Measurements from ENCODE around the gene RABGAP1L.
A peak's percentile ranks its signal among the peaks of the same experiment; 100 is the strongest.

RABGAP1L gene

DNA sequence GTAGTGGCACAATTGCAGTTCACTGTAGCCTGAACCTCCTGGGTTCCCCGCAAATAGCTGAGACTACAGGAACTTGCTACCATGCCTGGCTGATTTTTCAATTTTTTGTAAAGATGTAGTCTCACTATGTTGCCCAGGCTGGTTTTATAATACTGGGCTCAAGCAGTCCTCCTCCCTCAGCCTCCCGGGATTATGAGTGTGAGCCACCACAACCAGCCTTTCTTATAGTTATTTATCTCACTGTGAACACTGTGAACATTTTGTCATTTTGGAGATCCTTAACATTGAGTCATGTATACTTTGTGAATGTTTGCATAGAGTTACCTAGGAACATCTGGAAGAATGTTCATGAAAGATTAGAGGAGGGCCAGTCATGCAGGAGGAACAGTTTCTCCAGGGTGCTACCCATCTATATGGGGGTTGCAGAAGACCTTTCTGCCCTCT is 713.3 kb downstream of the RABGAP1L start:
- no peak overlapping the region for H3K27ac ChIP-seq
- no peak for TF ChIP-seq ZFX (IDR thresholded peaks at IDR 0.05)
- TF ChIP-seq, protein P1, sequence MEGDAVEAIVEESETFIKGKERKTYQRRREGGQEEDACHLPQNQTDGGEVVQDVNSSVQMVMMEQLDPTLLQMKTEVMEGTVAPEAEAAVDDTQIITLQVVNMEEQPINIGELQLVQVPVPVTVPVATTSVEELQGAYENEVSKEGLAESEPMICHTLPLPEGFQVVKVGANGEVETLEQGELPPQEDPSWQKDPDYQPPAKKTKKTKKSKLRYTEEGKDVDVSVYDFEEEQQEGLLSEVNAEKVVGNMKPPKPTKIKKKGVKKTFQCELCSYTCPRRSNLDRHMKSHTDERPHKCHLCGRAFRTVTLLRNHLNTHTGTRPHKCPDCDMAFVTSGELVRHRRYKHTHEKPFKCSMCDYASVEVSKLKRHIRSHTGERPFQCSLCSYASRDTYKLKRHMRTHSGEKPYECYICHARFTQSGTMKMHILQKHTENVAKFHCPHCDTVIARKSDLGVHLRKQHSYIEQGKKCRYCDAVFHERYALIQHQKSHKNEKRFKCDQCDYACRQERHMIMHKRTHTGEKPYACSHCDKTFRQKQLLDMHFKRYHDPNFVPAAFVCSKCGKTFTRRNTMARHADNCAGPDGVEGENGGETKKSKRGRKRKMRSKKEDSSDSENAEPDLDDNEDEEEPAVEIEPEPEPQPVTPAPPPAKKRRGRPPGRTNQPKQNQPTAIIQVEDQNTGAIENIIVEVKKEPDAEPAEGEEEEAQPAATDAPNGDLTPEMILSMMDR (conservative IDR thresholded peaks at IDR 0.05) = no peak

DNA sequence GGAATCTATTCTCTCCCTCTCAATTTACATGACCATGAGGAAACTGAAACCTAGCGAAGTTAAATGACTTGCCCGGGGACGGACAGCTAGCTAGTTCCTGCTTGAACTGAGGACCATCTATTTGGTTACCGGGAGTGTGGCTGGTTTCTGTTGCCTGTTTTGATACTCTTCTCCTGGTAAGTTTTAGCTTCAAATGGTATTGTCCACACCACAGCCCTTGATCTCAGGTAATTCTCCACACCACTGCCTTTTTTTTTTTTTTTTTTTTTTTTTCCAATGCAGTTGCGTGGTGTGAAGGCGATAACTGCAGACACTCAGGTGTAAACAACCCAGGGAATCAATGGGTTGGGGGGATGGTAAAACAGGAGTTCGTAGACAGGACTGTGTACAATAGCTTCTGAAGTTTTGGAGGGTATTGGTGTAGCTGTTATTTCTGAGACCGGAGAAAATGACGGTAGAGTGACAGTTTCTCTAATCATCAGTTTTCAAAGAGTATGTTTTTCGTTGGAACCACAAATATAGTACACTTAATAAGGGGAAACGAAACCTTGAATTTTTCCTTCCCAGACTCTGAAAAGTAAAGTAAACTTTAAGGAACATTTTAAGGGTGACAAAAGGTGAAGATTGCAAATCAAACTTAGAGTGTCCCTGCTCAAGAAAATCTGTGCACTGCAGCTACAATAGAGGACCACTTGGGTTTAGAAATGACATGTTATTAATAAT is 715.2 kb downstream of the RABGAP1L start:
- no peak for TF ChIP-seq ZFX (IDR thresholded peaks at IDR 0.05)
- TF ChIP-seq, protein P1 (conservative IDR thresholded peaks at IDR 0.05) = no peak
- no peak overlapping the region for H3K27ac ChIP-seq

DNA sequence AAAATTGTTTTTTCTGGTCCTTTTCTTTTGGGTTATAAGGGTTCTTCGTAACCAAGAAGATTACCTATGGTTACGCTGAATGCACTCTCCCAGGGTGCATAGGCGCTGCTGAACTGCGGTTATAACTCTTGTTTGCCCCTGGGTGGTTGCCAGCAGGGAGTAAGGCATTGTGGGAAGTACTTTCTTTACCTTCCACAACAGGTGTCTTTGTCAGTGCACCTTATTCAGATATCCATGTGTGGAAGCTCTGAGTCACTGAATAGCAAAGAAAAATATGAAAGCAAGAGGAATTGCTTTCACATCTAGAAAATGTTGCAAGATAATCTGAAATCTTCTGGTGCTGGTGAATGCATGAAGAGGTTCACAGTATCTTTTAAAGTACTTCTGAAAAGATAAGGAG is 716.0 kb downstream of the RABGAP1L start:
- H3K27ac ChIP-seq = no peak overlapping the region

DNA sequence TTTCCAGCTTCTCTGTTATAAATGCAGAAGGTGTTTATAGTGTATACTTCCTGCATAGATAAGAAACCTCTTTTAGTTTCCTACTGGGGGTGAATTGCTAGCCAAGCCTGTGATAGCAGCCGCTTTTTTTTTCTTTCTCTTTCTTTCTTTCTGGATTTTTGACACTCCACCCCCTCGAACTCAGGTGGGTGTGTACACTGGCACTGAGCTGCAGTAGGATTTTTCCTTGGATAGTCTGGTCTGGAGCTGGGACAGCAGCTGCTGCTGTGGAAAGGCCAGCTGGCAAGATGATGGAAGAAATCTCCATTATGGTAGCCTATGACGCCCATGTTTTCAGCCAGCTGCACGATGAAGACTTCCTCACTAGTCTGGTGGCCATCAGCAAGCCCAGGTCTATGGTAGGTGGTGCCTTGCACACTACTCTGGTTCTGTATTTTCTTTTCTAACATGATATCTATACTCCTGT is 717.9 kb downstream of the RABGAP1L start:
- TF ChIP-seq ZFX (IDR thresholded peaks at IDR 0.05) = no peak
- TF ChIP-seq, protein P1 (conservative IDR thresholded peaks at IDR 0.05) = no peak
- no peak overlapping the region for H3K27ac ChIP-seq

More for the DNA sequence above, 716.0 kb downstream of the RABGAP1L start:
- TF ChIP-seq ZFX (IDR thresholded peaks at IDR 0.05) = no peak
- TF ChIP-seq, protein P1 (conservative IDR thresholded peaks at IDR 0.05) = no peak

DNA sequence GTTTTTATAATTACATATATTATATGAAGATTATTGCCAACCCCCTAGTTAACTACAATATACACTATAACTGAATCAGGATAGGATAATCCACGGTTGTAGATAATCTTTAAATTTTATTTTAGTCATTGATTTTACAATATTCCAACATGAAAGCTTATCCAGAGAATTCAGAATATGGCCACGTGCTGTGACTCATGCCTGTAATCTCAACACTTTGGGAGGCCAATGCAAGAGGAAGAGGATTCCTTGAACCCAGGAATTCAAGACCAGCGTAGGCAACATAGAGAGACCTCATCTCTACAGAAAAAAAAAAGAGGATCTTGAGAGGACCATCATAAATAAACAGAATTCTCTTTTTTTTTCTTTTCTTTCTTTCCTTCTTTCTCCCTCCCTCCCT is 720.9 kb downstream of the RABGAP1L start:
- TF ChIP-seq ZFX (IDR thresholded peaks at IDR 0.05) = no peak
- TF ChIP-seq, protein P1 (conservative IDR thresholded peaks at IDR 0.05) = no peak
- no peak overlapping the region for H3K27ac ChIP-seq

DNA sequence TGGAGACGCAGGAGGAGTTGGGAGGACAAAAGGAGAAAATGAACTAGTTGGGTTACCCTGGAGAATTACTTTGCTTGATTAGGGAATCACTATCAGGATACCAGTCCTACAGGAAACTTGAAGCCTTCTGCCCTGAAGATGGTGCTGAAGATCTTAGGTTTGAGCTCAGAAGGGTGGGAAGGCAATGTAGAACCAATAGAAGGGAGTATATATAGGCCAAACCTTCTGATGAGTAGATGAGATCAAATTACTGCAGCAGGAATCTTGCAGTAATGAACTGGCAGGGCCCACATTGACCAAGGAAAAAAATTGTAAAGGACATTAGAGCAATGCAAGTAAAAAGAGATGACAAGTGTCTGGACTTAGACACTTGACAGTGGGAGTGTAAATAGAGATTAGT is 724.1 kb downstream of the RABGAP1L start:
- no peak overlapping the region for H3K27ac ChIP-seq
- TF ChIP-seq ZFX (IDR thresholded peaks at IDR 0.05) = no peak
- TF ChIP-seq, protein P1 (conservative IDR thresholded peaks at IDR 0.05) = peak; percentile 25

DNA sequence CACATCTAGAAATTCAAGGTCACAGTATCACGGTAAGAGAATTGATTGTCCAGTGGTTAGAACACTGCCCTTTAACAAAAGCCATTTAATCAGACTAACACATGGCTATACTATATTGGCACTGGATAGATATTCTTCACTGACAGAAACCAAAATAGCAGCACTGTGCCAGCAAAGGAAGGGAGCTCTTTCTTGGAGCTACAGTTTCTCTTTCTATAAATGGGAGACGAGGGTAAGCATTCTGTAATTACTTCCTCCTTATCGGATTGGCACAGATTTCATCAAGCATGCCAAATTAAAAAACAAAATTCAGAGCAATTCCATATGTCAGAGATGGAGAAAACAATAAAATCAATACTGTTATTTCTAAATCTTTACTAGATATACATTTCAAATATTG is 724.7 kb downstream of the RABGAP1L start:
- no peak for TF ChIP-seq ZFX (IDR thresholded peaks at IDR 0.05)
- TF ChIP-seq, protein P1 (conservative IDR thresholded peaks at IDR 0.05) = no peak
- no peak overlapping the region for H3K27ac ChIP-seq

All from C4-2B (cell line).